ENCODE data around the gene CREBL2.
"Not testable (repeated sequence)": the region's sequence is repeated elsewhere in the genome, so short reads cannot be mapped to it uniquely, and the experiment has no call there.

The CREBL2 gene

GRCh38 chr12:12641650-12642049 is 30.0 kb downstream of the CREBL2 start:
- no peak for DNase-seq

- no peak for DNase-seq
Measured at GRCh38 chr12:12642916-12643315, 31.2 kb downstream of the CREBL2 start.

- DNase-seq, result peak; percentile 14
Measured at GRCh38 chr12:12645485-12645884, 33.8 kb downstream of the CREBL2 start.

GRCh38 chr12:12645968-12646367 is 34.3 kb downstream of the CREBL2 start:
- DNase-seq, result not testable (repeated sequence)

- no peak for DNase-seq
Measured at GRCh38 chr12:12646483-12647072, 34.9 kb downstream of the CREBL2 start.

- no peak for DNase-seq
Measured at GRCh38 chr12:12648284-12648683, 36.6 kb downstream of the CREBL2 start.

- no peak for DNase-seq
Measured at GRCh38 chr12:12648951-12649650, 37.4 kb downstream of the CREBL2 start.

- DNase-seq, result no peak
Measured at GRCh38 chr12:12651752-12652151, 40.1 kb downstream of the CREBL2 start.

- DNase-seq, result not testable (repeated sequence)
Measured at GRCh38 chr12:12652704-12653103, 41.0 kb downstream of the CREBL2 start.

GRCh38 chr12:12653922-12654321 is 42.2 kb downstream of the CREBL2 start:
- no peak for DNase-seq

GRCh38 chr12:12654691-12655460 is 43.2 kb downstream of the CREBL2 start:
- DNase-seq, result no peak

- no peak for DNase-seq
Measured at GRCh38 chr12:12660201-12660600, 48.5 kb downstream of the CREBL2 start.

GRCh38 chr12:12661086-12661856 is 49.6 kb downstream of the CREBL2 start:
- no peak for DNase-seq

GRCh38 chr12:12663644-12664294 is 52.1 kb downstream of the CREBL2 start:
- DNase-seq, result no peak

GRCh38 chr12:12665194-12665593 is 53.5 kb downstream of the CREBL2 start:
- no peak for DNase-seq

- no peak for DNase-seq
Measured at GRCh38 chr12:12668005-12668404, 56.3 kb downstream of the CREBL2 start.

- no peak for DNase-seq
Measured at GRCh38 chr12:12669020-12669419, 57.3 kb downstream of the CREBL2 start.

GRCh38 chr12:12671850-12672660 is 60.4 kb downstream of the CREBL2 start:
- DNase-seq, result no peak

GRCh38 chr12:12673296-12673695 is 61.6 kb downstream of the CREBL2 start:
- no peak for DNase-seq

GRCh38 chr12:12676605-12677004 is 64.9 kb downstream of the CREBL2 start:
- DNase-seq, result no peak

- no peak for DNase-seq
Measured at GRCh38 chr12:12681061-12681765, 69.5 kb downstream of the CREBL2 start.
